GM12878 (cell line): ENCODE data around the gene DIP2B. TPM values are rescaled to one million over a fixed set of nuclear protein-coding genes. Genes with fewer than 3 reads are reported as not detected.

Experiments
- ATF7 ChIP-seq: fragments of 450-650 bp; IDR thresholded peaks from 2 replicates; pipeline ENCODE4 v1.6.1; 2016; ENCODE audit warnings: low read depth, mild to moderate bottlenecking
- KLF5 ChIP-seq: fragments of 450-650 bp; IDR thresholded peaks from 2 replicates; pipeline ENCODE4 v1.6.1; 2014; ENCODE audit warnings: mild to moderate bottlenecking; ENCODE audit not compliant: partially characterized antibody
- LARP7 ChIP-seq: fragments of 450-650 bp; IDR thresholded peaks from 2 replicates; pipeline ENCODE4 v1.6.1; 2017; ENCODE audit warnings: mild to moderate bottlenecking
- NBN ChIP-seq: fragments of 450-650 bp; IDR thresholded peaks from 2 replicates; pipeline ENCODE4 v1.6.1; 2016
- PAX5 ChIP-seq: IDR thresholded peaks from 2 replicates; pipeline ENCODE4 v1.6.1; 2011; ENCODE audit warnings: low read depth, low read length, borderline replicate concordance
- PAX8 ChIP-seq: fragments of 450-650 bp; IDR thresholded peaks from 2 replicates; pipeline ENCODE4 v1.6.1; 2017; ENCODE audit warnings: mild to moderate bottlenecking, moderate library complexity
- ZBED1 ChIP-seq: IDR thresholded peaks from 2 replicates; pipeline ENCODE4 v1.6.1; 2016; ENCODE audit warnings: borderline replicate concordance
- polyA plus RNA-seq, 11 experiments: library from polyadenylated mRNA; depleted of rRNA in 4 of 11; unstranded in 6 of 11; stranded (reverse) in 5 of 11; fragments of >200 nt; fragmentation: Nextera tagmentation in 4 of 11; fragmentation: Illumina TruSeq in 1 of 11; extraction: Ambion mirVana in 4 of 11; extraction: Trizol in 1 of 11; gene quantifications; 1 replicate in 1 of 11; 2 replicates in 10 of 11; pipeline versions ENCODE4 v1.2.1 to v1.2.3, GENCODE V29; 2011 to 2016; ENCODE audit warnings: inconsistent platforms in 2 of 11, missing spikeins in 2 of 11, low read depth in 1 of 11
- total RNA-seq, 4 experiments: library from RNA; depleted of rRNA in 3 of 4; stranded (reverse); fragments of >200 nt in 3 of 4; fragmentation: Illumina TruSeq in 1 of 4; extraction: Trizol in 1 of 4; gene quantifications; 2 replicates each; pipeline versions ENCODE4 v1.2.1 to v1.2.3, GENCODE V29; 2013 to 2021
- TF ChIP-seq, protein P1 (sequence below): IDR thresholded peaks from 2 replicates; pipeline ENCODE4 v1.6.1; 2012; ENCODE audit warnings: low read depth, low read length, improper control_type of control experiment
- TF ChIP-seq, protein P2 (sequence below): fragments of 450-650 bp; IDR thresholded peaks from 2 replicates; pipeline ENCODE4 v1.6.1; 2017; ENCODE audit warnings: antibody characterized with exemption, mild to moderate bottlenecking, moderate library complexity
- TF ChIP-seq, protein P3 (sequence below): fragments of 150-350 bp; IDR thresholded peaks from 2 replicates; pipeline ENCODE4 v1.6.1; 2014; ENCODE audit warnings: mild to moderate bottlenecking, low read depth, low read length

DIP2B gene
- total and polyA plus RNA-seq, 10 of the 15 experiments (the other 5 are each of a cell fraction or from before 2014, with no cell fraction given) = 4.5 to 30.0 (median 18.6) TPM

DNA sequence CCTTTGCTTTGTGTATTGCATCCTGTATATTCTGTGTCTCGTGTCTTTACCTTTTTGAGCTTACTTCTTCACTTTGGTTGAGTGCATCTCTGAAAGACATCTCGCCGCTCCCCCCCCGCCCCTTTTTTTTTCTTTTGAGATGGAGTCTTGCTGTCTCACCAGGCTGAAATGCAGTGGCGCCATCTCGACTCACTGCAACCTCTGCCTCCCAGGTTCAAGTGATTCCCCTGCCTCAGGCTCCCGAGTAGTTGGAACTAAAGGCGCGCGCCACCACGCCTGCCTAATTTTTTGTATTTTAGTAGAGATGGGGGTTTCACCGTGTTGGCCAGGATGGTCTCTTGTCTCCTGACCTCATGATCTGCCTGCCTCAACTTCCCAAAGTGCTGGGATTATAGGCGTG lies 49.9 kb downstream of the DIP2B start (continued):
- TF ChIP-seq KLF5 = no peak
- TF ChIP-seq LARP7 = no peak
- TF ChIP-seq, protein P1, sequence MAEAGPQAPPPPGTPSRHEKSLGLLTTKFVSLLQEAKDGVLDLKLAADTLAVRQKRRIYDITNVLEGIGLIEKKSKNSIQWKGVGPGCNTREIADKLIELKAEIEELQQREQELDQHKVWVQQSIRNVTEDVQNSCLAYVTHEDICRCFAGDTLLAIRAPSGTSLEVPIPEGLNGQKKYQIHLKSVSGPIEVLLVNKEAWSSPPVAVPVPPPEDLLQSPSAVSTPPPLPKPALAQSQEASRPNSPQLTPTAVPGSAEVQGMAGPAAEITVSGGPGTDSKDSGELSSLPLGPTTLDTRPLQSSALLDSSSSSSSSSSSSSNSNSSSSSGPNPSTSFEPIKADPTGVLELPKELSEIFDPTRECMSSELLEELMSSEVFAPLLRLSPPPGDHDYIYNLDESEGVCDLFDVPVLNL = no peak
- TF ChIP-seq NBN = no peak
- TF ChIP-seq, protein P2, sequence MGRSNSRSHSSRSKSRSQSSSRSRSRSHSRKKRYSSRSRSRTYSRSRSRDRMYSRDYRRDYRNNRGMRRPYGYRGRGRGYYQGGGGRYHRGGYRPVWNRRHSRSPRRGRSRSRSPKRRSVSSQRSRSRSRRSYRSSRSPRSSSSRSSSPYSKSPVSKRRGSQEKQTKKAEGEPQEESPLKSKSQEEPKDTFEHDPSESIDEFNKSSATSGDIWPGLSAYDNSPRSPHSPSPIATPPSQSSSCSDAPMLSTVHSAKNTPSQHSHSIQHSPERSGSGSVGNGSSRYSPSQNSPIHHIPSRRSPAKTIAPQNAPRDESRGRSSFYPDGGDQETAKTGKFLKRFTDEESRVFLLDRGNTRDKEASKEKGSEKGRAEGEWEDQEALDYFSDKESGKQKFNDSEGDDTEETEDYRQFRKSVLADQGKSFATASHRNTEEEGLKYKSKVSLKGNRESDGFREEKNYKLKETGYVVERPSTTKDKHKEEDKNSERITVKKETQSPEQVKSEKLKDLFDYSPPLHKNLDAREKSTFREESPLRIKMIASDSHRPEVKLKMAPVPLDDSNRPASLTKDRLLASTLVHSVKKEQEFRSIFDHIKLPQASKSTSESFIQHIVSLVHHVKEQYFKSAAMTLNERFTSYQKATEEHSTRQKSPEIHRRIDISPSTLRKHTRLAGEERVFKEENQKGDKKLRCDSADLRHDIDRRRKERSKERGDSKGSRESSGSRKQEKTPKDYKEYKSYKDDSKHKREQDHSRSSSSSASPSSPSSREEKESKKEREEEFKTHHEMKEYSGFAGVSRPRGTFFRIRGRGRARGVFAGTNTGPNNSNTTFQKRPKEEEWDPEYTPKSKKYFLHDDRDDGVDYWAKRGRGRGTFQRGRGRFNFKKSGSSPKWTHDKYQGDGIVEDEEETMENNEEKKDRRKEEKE = no peak
- TF ChIP-seq ZBED1 = no peak
- TF ChIP-seq ATF7 = no peak
- TF ChIP-seq PAX8 = no peak
- no peak for TF ChIP-seq PAX5
- TF ChIP-seq, protein P3, sequence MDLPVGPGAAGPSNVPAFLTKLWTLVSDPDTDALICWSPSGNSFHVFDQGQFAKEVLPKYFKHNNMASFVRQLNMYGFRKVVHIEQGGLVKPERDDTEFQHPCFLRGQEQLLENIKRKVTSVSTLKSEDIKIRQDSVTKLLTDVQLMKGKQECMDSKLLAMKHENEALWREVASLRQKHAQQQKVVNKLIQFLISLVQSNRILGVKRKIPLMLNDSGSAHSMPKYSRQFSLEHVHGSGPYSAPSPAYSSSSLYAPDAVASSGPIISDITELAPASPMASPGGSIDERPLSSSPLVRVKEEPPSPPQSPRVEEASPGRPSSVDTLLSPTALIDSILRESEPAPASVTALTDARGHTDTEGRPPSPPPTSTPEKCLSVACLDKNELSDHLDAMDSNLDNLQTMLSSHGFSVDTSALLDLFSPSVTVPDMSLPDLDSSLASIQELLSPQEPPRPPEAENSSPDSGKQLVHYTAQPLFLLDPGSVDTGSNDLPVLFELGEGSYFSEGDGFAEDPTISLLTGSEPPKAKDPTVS = no peak
